ENCODE results near the gene KLF6. TPM values are rescaled to one million over a fixed set of nuclear protein-coding genes. Genes with fewer than 3 reads are reported as not detected.

KLF6 gene
- total RNA-seq, 1 experiment from 2014 or later = 70.1 TPM

DNA sequence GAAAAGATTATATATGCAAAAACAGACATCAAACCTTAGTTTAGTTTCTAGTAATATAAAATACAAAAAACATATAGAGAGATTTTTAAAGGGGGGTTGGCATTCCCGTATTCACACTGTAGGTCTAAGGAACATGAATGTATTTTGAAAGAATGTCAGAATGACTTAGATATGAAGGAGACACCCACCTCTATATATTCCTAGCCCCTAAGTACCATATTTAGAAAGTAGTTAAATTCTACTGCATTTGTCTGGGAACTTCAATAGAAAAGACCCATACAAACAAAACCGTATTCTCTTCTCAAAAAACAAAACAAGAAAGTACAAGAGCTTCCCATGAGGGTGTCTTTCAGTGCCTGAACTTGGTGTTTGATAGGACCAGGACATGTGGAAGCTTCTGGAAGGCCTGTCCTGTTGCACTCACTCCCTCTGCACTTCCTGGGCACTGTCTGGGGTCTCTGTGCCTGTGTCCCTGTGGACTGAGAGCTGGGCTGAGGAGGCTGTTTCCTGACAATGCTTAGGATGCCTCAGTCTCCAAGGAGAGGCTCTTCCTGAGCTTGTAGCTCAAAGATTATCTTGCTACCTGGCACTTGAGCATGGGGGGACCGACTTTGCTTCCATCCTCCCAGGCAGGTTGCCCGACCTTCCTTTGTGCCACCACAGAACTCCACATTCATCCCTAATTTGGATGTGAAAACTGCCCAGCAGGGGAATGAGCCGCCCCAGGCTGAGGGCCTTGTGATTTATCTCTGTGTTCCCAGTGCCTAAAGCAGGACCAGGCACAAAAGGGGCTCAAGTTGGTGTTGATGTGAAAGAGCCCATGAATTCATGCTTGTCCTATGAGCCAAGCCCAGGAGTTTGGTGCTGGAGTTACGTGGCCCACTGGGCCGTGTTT is 44.4 kb upstream of the KLF6 start:
- BruUV-seq (replicated peaks) = no TSS peak
- no peaks in the 10 kb centered on the region for H3K9me3 ChIP-seq (ENCODE audit: low read depth, low read length, poor library complexity, severe bottlenecking)
- peaks cover 10% of the 10 kb centered on the region for H3K4me1 ChIP-seq (ENCODE audit: insufficient read depth, low read length, poor library complexity, severe bottlenecking)
- H3K36me3 ChIP-seq (ENCODE audit: insufficient read depth, low read length, poor library complexity, severe bottlenecking) = no peaks in the 10 kb centered on the region
- ChIA-PET CTCF (no interaction called here), POLR2A (ENCODE audit: low non-redundant PET) (interaction anchor here (0.6 to 0.7 kb wide), 2 partner anchors 44 to 351 kb away, joined by 3 read pairs; partner anchors contain the start of gene KLF6)
- H3K4me3 ChIP-seq (ENCODE audit: low read depth, low read length, poor library complexity, severe bottlenecking) = peak overlapping the region; percentile 12
- H3K27me3 ChIP-seq (replicated peaks; ENCODE audit: insufficient read depth, low read depth, low read length, poor library complexity) = no peaks in the 10 kb centered on the region
- TF ChIP-seq, protein P1, sequence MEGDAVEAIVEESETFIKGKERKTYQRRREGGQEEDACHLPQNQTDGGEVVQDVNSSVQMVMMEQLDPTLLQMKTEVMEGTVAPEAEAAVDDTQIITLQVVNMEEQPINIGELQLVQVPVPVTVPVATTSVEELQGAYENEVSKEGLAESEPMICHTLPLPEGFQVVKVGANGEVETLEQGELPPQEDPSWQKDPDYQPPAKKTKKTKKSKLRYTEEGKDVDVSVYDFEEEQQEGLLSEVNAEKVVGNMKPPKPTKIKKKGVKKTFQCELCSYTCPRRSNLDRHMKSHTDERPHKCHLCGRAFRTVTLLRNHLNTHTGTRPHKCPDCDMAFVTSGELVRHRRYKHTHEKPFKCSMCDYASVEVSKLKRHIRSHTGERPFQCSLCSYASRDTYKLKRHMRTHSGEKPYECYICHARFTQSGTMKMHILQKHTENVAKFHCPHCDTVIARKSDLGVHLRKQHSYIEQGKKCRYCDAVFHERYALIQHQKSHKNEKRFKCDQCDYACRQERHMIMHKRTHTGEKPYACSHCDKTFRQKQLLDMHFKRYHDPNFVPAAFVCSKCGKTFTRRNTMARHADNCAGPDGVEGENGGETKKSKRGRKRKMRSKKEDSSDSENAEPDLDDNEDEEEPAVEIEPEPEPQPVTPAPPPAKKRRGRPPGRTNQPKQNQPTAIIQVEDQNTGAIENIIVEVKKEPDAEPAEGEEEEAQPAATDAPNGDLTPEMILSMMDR (conservative IDR thresholded peaks at IDR 0.05; ENCODE audit: low read depth, low read length) = no peak
- TF ChIP-seq EZH2 (IDR thresholded peaks at IDR 0.05; ENCODE audit: borderline replicate concordance, low read depth, low read length, poor library complexity, severe bottlenecking) = no peak
- H3K27ac ChIP-seq (ENCODE audit: low read depth, low read length, poor library complexity, severe bottlenecking) = peak overlapping the region; percentile 6
- DNase-seq (ENCODE audit: low spot score) = no peak
- intact Hi-C loops (cut with micrococcal nuclease; ENCODE audit: unreplicated experiment) = no loop called here

DNA sequence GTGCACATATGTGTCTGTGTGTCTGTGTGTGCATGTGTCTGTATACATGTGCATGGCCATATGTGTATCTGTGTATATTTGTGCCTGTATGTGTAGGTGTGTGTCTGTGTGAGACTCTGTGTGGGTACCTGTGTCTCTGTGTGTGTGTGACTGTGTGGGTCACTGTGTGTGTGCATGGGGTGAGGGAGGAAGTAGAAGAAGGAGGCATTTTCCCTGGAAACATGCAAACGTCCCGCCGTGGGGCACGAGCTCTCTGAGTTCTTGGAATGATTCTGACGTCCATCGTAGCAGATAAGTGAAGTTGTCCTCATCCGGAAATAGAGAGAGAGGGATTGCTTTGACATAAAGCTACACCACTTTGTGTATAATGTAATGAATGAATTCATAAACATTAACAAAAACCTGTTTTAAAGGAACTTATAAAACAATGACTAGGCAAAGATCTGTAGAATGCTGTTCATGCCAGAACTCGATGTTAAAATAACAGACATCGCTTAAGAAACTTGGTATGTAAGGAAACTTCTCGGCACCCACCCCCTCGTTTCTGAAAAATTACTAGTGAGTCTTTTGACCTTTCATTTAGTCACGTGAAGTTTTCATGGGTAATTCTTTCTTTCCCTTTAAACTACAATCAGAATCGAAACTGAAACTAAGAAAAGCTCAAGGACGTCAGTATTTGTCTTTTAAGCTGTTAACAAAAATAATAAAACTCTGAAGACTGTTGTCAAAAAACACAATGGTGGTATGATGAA is 43.6 kb upstream of the KLF6 start:
- Histone ChIP-seq H3K27me3 (replicated peaks; ENCODE audit: insufficient read depth, low read depth, low read length, poor library complexity) (no peaks in the 10 kb centered on the region), H3K36me3 (ENCODE audit: insufficient read depth, low read length, poor library complexity, severe bottlenecking) (no peaks in the 10 kb centered on the region), H3K27ac (ENCODE audit: low read depth, low read length, poor library complexity, severe bottlenecking) (peak overlapping the region; percentile 6), H3K9me3 (ENCODE audit: low read depth, low read length, poor library complexity, severe bottlenecking) (no peaks in the 10 kb centered on the region), H3K4me1 (ENCODE audit: insufficient read depth, low read length, poor library complexity, severe bottlenecking) (peaks cover 10% of the 10 kb centered on the region), H3K4me3 (ENCODE audit: low read depth, low read length, poor library complexity, severe bottlenecking) (peak overlapping the region; percentile 12)
- intact Hi-C loops (cut with micrococcal nuclease; ENCODE audit: unreplicated experiment) = no loop called here
- BruUV-seq (replicated peaks) = no TSS peak
- ChIA-PET POLR2A (ENCODE audit: low non-redundant PET) (interaction anchor here (0.6 to 0.7 kb wide), 2 partner anchors 43 to 350 kb away, joined by 3 read pairs; partner anchors contain the start of gene KLF6), CTCF (no interaction called here)
- DNase-seq (ENCODE audit: low spot score) = no peak
- TF ChIP-seq, protein P1 (conservative IDR thresholded peaks at IDR 0.05; ENCODE audit: low read depth, low read length) = no peak
- TF ChIP-seq EZH2 (IDR thresholded peaks at IDR 0.05; ENCODE audit: borderline replicate concordance, low read depth, low read length, poor library complexity, severe bottlenecking) = no peak

DNA sequence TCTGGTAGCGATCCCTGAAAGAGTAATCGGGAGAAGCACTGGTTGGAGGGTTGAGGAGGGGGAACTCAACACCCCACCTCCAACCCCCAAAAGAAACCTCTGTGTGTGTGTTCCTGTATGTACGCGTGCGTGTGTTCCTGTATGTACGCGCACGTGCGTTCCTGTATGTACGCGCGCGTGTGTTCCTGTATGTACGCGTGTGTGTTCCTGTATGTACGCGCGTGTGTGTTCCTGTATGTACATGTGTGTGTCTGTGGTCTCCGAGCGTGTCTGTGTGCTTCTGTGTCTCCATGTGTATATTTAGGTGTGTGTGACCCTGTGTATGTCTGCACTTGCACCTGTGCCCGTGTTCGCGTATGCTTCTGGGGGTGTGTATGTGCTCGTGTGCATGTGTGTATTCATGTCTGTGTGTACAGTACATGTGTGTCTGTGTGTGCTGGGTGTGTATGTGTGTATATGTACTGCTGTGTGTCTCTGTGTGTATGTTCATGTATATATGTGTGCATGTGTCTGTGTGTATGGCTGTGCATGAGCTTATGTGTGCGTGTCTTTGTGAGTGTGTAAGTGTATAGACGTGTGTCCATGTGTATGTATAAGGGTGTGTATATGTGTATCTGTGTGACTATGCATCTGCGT is 42.9 kb upstream of the KLF6 start:
- no peaks in the 10 kb centered on the region for H3K36me3 ChIP-seq (ENCODE audit: insufficient read depth, low read length, poor library complexity, severe bottlenecking)
- intact Hi-C loops (cut with micrococcal nuclease; ENCODE audit: unreplicated experiment) = no loop called here
- CTCF ChIA-PET = no interaction called here
- no peaks in the 10 kb centered on the region for H3K9me3 ChIP-seq (ENCODE audit: low read depth, low read length, poor library complexity, severe bottlenecking)
- no peaks in the 10 kb centered on the region for H3K27me3 ChIP-seq (replicated peaks; ENCODE audit: insufficient read depth, low read depth, low read length, poor library complexity)
- TF ChIP-seq, protein P1 (conservative IDR thresholded peaks at IDR 0.05; ENCODE audit: low read depth, low read length) = no peak
- no peak for TF ChIP-seq EZH2 (IDR thresholded peaks at IDR 0.05; ENCODE audit: borderline replicate concordance, low read depth, low read length, poor library complexity, severe bottlenecking)
- H3K4me3 ChIP-seq (ENCODE audit: low read depth, low read length, poor library complexity, severe bottlenecking) = no peak overlapping the region
- no peak overlapping the region for H3K27ac ChIP-seq (ENCODE audit: low read depth, low read length, poor library complexity, severe bottlenecking)
- POLR2A ChIA-PET (ENCODE audit: low non-redundant PET) = no interaction called here
- no peak for DNase-seq (ENCODE audit: low spot score)
- peaks cover 10% of the 10 kb centered on the region for H3K4me1 ChIP-seq (ENCODE audit: insufficient read depth, low read length, poor library complexity, severe bottlenecking)
- no TSS peak for BruUV-seq (replicated peaks)

Data from A673 (cell line).